Hepatocyte (in vitro differentiated cells): ENCODE data around the gene RNF224.

ENCODE experiments used
- CTCF ChIP-seq: fragments of 200-600 bp; sonication (generic); IDR thresholded peaks from 2 replicates; pipeline ENCODE4 v1.5.1; 2016; ENCODE audit warnings: antibody characterized with exemption, mild to moderate bottlenecking; ENCODE audit not compliant: poor library complexity
- EZH2 ChIP-seq: fragments of 200-600 bp; sonication (generic); IDR thresholded peaks from 2 replicates; pipeline ENCODE4 v1.6.1; 2016; ENCODE audit warnings: antibody characterized with exemption, mild to moderate bottlenecking, borderline replicate concordance

- TF ChIP-seq CTCF (no peak), EZH2 (no peak)
Measured at GRCh38 chr9:137256362-137256761, 29.1 kb downstream of the RNF224 start.
